ENCODE measurements around the gene IFT52. TPM values are rescaled to one million over a fixed set of nuclear protein-coding genes. Genes with fewer than 3 reads are reported as not detected.

The IFT52 gene
- total RNA-seq, 1 experiment from 2014 or later = 46.4 TPM

DNA sequence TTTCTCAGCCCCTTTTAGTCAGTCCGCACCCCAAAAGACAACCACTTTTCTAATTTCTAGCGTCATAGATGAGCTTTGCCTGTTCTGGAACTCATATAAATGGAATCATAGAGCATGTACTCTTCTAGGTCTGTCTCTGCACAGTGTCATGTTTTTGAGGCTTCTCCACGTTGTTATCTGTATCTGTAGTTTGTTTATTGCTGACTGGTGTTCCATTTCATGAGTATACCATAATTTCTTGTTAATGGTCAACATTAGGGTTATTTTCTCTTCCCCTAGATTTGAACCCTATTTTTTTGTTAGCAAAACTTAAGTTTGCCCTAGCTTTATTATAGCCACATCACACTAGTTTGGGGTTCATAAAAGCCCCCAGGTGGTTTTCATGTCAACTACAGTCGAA, 48.1 kb upstream of the IFT52 start:
- Histone ChIP-seq H4K20me1 (ENCODE audit: insufficient read depth) (0 out of 2 replicates have a peak, but pooled peaks cover 4% of the 10 kb centered on the region), H3K79me2 (ENCODE audit: low read depth) (no peaks in the 10 kb centered on the region), H3F3A (ENCODE audit: insufficient read depth, low read depth) (peaks cover 15% of the 10 kb centered on the region; the same call in 1 of the 2 replicates), H3K9me2 (ENCODE audit: insufficient read depth) (no peaks in the 10 kb centered on the region), H3K4me1 (replicated peaks; ENCODE audit: insufficient read depth) (peaks cover 13% of the 10 kb centered on the region), H3K4me2 (no peak overlapping the region), H3K9me3 (ENCODE audit: insufficient read depth, low read depth) (no peaks in the 10 kb centered on the region), H3K4me3 (no peak overlapping the region), H2AFZ (no peak overlapping the region), H3K27me3 (ENCODE audit: insufficient read depth, low read depth) (no peaks in the 10 kb centered on the region), H3K27ac (no peak overlapping the region), H3K36me3 (ENCODE audit: low read depth) (0 out of 2 replicates have a peak, but pooled peaks cover 4% of the 10 kb centered on the region)
- ChIA-PET POLR2A (ENCODE audit: unreplicated experiment) (interaction anchor here (0.7 kb wide), 1 partner anchor 47 kb away, joined by 3 read pairs; no protein-coding TSS in a partner anchor), CTCF (interaction anchor here (0.6 kb wide), 1 partner anchor 206 kb away, joined by 5 read pairs; no protein-coding TSS in a partner anchor)
- TF ChIP-seq, protein P1, sequence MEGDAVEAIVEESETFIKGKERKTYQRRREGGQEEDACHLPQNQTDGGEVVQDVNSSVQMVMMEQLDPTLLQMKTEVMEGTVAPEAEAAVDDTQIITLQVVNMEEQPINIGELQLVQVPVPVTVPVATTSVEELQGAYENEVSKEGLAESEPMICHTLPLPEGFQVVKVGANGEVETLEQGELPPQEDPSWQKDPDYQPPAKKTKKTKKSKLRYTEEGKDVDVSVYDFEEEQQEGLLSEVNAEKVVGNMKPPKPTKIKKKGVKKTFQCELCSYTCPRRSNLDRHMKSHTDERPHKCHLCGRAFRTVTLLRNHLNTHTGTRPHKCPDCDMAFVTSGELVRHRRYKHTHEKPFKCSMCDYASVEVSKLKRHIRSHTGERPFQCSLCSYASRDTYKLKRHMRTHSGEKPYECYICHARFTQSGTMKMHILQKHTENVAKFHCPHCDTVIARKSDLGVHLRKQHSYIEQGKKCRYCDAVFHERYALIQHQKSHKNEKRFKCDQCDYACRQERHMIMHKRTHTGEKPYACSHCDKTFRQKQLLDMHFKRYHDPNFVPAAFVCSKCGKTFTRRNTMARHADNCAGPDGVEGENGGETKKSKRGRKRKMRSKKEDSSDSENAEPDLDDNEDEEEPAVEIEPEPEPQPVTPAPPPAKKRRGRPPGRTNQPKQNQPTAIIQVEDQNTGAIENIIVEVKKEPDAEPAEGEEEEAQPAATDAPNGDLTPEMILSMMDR (conservative IDR thresholded peaks at IDR 0.05) = no peak
- no peak for TF ChIP-seq EZH2 (IDR thresholded peaks at IDR 0.05; ENCODE audit: low read depth)
- intact Hi-C loops (cut with micrococcal nuclease; ENCODE audit: unreplicated experiment) = no loop called here
- no TSS peak for BruUV-seq (replicated peaks)
- DNase-seq = no peak

DNA sequence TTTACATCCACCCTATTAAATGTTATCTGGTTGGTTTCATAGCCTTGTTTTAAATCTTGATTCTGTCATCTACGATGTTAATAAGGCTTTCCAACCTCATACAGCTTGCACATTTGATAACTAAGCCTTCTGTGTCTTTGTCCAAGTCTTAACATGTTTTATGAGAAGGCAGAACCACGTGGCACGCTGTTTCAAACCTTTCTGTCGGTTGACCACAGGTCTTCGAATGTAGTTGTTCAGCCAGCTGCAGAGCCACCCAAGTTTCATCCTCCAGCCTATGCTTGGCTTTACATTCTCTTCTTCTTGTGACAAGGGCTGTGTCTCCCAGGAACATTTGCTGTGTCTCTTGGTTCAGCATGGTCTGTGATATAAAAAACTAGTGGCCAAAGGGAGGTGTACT, 47.6 kb upstream of the IFT52 start:
- no TSS peak for BruUV-seq (replicated peaks)
- intact Hi-C loops (cut with micrococcal nuclease; ENCODE audit: unreplicated experiment) = no loop called here
- Histone ChIP-seq H2AFZ (no peak overlapping the region), H3K79me2 (ENCODE audit: low read depth) (no peaks in the 10 kb centered on the region), H3K27me3 (ENCODE audit: insufficient read depth, low read depth) (no peaks in the 10 kb centered on the region), H3K36me3 (ENCODE audit: low read depth) (0 out of 2 replicates have a peak, but pooled peaks cover 4% of the 10 kb centered on the region), H3K9me3 (ENCODE audit: insufficient read depth, low read depth) (no peaks in the 10 kb centered on the region), H3K4me1 (replicated peaks; ENCODE audit: insufficient read depth) (peaks cover 13% of the 10 kb centered on the region), H4K20me1 (ENCODE audit: insufficient read depth) (0 out of 2 replicates have a peak, but pooled peaks cover 4% of the 10 kb centered on the region), H3K4me2 (no peak overlapping the region), H3K4me3 (no peak overlapping the region), H3F3A (ENCODE audit: insufficient read depth, low read depth) (peaks cover 13% of the 10 kb centered on the region; the same call in 1 of the 2 replicates), H3K9me2 (ENCODE audit: insufficient read depth) (no peaks in the 10 kb centered on the region), H3K27ac (no peak overlapping the region)
- DNase-seq = no peak
- POLR2A ChIA-PET (ENCODE audit: unreplicated experiment) = no interaction called here
- CTCF ChIA-PET = no interaction called here
- TF ChIP-seq EZH2 (IDR thresholded peaks at IDR 0.05; ENCODE audit: low read depth) = no peak
- TF ChIP-seq, protein P1 (conservative IDR thresholded peaks at IDR 0.05) = no peak

DNA sequence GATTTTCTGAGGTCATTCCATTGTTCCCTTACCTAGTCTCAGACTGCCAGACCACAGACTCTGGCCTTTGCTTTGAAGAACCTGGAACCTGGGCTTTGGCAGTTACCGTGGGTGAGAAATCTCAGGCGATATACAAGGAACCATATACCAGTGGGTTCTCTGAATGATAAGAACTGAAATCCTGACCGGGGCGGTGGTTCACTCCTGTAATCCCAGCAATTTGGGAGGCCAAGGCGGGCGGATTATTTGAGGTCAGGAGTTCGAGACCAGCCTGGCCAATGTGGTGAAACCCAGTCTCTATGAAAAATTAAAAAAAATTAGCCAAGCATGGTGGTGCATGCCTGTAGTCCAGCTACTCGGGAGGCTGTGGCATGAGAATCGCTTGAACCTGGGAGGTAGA, 46.2 kb upstream of the IFT52 start:
- Histone ChIP-seq H3K36me3 (ENCODE audit: low read depth) (0 out of 2 replicates have a peak, but pooled peaks cover 4% of the 10 kb centered on the region), H3F3A (ENCODE audit: insufficient read depth, low read depth) (peaks cover 13% of the 10 kb centered on the region; the same call in 1 of the 2 replicates), H3K9me2 (ENCODE audit: insufficient read depth) (no peaks in the 10 kb centered on the region), H3K79me2 (ENCODE audit: low read depth) (no peaks in the 10 kb centered on the region), H3K4me2 (no peak overlapping the region), H3K27ac (no peak overlapping the region), H3K27me3 (ENCODE audit: insufficient read depth, low read depth) (no peaks in the 10 kb centered on the region), H4K20me1 (ENCODE audit: insufficient read depth) (0 out of 2 replicates have a peak, but pooled peaks cover 4% of the 10 kb centered on the region), H3K4me1 (replicated peaks; ENCODE audit: insufficient read depth) (peaks cover 13% of the 10 kb centered on the region), H2AFZ (no peak overlapping the region), H3K4me3 (no peak overlapping the region), H3K9me3 (ENCODE audit: insufficient read depth, low read depth) (no peaks in the 10 kb centered on the region)
- intact Hi-C loops (cut with micrococcal nuclease; ENCODE audit: unreplicated experiment) = no loop called here
- no peak for DNase-seq
- TF ChIP-seq EZH2 (IDR thresholded peaks at IDR 0.05; ENCODE audit: low read depth) = no peak
- TF ChIP-seq, protein P1 (conservative IDR thresholded peaks at IDR 0.05) = no peak
- BruUV-seq (replicated peaks) = no TSS peak
- POLR2A ChIA-PET (ENCODE audit: unreplicated experiment) = no interaction called here
- CTCF ChIA-PET = no interaction called here

All from PC-9 (cell line).